ENCODE measurements around the gene DLEC1. TPM values are rescaled to one million over a fixed set of nuclear protein-coding genes. Genes with fewer than 3 reads are reported as not detected.

The DLEC1 gene
- total RNA-seq: 0.83 and 2.1 TPM in 2 replicates
- total RNA-seq (2013): 0.23 TPM
- polyA plus RNA-seq: 0.52 TPM in 2 replicates
- polyA minus RNA-seq: 0.26 and 0.36 TPM in 2 replicates

GRCh38 chr3:38039101-38039898 lies at the start of gene DLEC1:
TSS of gene DLEC1 (plus strand) at chr3:38039208. CDS start at chr3:38039226, 18 bp downstream.
- Histone ChIP-seq H3K79me2 (ENCODE audit: control insufficient read depth, insufficient read depth, low read length) (no peaks in the 10 kb centered on the region), H3K27me3 (replicated peaks in 1 of 4; ENCODE audit: control extremely low read depth in 1 of 4, control insufficient read depth in 3 of 4, insufficient read depth in 4 of 4, low read length in 3 of 4) (peaks cover 0 to 4% (median 1%) of the 10 kb centered on the region in 4 experiments), H3K9me3 (ENCODE audit: control extremely low read depth in 1 of 3, control insufficient read depth in 2 of 3, insufficient read depth in 1 of 3, low read length in 2 of 3) (no peaks in the 10 kb centered on the region), H3K4me1 (ENCODE audit: control insufficient read depth in 2 of 2, insufficient read depth in 2 of 2, low read length in 2 of 2) (peaks cover 12 to 22% of the 10 kb centered on the region in 2 donors), H3K36me3 (replicated peaks in 1 of 2; ENCODE audit: control extremely low read depth in 1 of 2, control insufficient read depth in 1 of 2, extremely low read depth in 1 of 2, insufficient read depth in 2 of 2, low read length in 1 of 2) (no peaks in the 10 kb centered on the region), H4K20me1 (ENCODE audit: control insufficient read depth, insufficient read depth, low read length, poor library complexity, severe bottlenecking) (no peaks in the 10 kb centered on the region), H3K27ac (ENCODE audit: low read length in 2 of 2) (peak within 1 kb of the TSS; percentile 18 to 46), H3K9ac (ENCODE audit: low read length) (peak within 1 kb of the TSS; percentile 67), H3K4me3 (ENCODE audit: control extremely low read depth in 1 of 5, extremely low read depth in 1 of 5, insufficient read depth in 1 of 5, low read depth in 2 of 5, low read length in 4 of 5) (peak within 1 kb of the TSS; percentile 64 to 71 (median 69)), H2AFZ (ENCODE audit: insufficient read depth, low read depth, low read length, poor library complexity, severe bottlenecking) (peak within 1 kb of the TSS; percentile 76), H3K4me2 (replicated peaks; ENCODE audit: low read depth, low read length, poor library complexity, severe bottlenecking) (peak within 1 kb of the TSS; percentile 89)
- H3K4me3 Mint-ChIP-seq: peak within 1 kb of the TSS; percentile 93
- DNase-seq (peak; percentile 86), ATAC-seq (ENCODE audit: low read depth) (peak; percentile 65)
- TF ChIP-seq EZH2 (IDR thresholded peaks at IDR 0.05; ENCODE audit: borderline replicate concordance, insufficient read depth, low read depth, low read length, poor library complexity, severe bottlenecking): no peak
- no peak for TF ChIP-seq CTCF (IDR thresholded peaks at IDR 0.05)
- no peaks in the 10 kb centered on the region for H3K9me3 Mint-ChIP-seq (ENCODE audit: insufficient read depth)
- H3K27me3 Mint-ChIP-seq: peaks cover 9% of the 10 kb centered on the region
- peak within 1 kb of the TSS; percentile 54 for H3K27ac Mint-ChIP-seq
- ChIA-PET POLR2A (interaction anchor here (0.8 to 1.0 kb wide), 3 partner anchors 10 to 125 kb away, joined by 3 to 4 read pairs (median 4); partner anchors contain the start of genes ACAA1 and PLCD1), CTCF (interaction anchor here (0.7 to 2.9 kb wide), 8 partner anchors 11 to 184 kb away, joined by 4 to 31 read pairs (median 7); partner anchors contain the start of genes OXSR1 and PLCD1)
- H3K4me1 Mint-ChIP-seq: peaks cover 19% of the 10 kb centered on the region
- intact Hi-C loops (cut with micrococcal nuclease): loop anchor here (1.0 kb wide), 1 partner anchor 98 kb away; the partner anchor contains the start of gene ACAA1
- WGBS (ENCODE audit: insufficient coverage): 1% methylated on average over 66 of the region's 67 CpGs

All from B cell (primary cell).